SJCRH30 (cell line): Measurements from ENCODE around the gene HSP90AA1. TPM values are rescaled to one million over a fixed set of nuclear protein-coding genes. Genes with fewer than 3 reads are reported as not detected.
A peak's percentile ranks its signal among the peaks of the same experiment; 100 is the strongest.
"Not testable (repeated sequence)": the region's sequence is repeated elsewhere in the genome, so short reads cannot be mapped to it uniquely, and the experiment has no call there.

Experiments used
- DNase-seq, 2 experiments: peaks; one replicate each; pipeline ENCODE4 v3.0.0-alpha.2; 2015 to 2020
- H3K27ac ChIP-seq: fragments of 250-450 bp; sonication (Bioruptor Pico); 2 replicates; pipeline ENCODE4 v1.5.1; 2020; ENCODE audit warnings: mild to moderate bottlenecking, moderate library complexity
- H3K27me3 ChIP-seq: fragments of 250-450 bp; sonication (Bioruptor Pico); 2 replicates; pipeline ENCODE4 v1.5.1; 2020; ENCODE audit warnings: mild to moderate bottlenecking, moderate library complexity
- H3K36me3 ChIP-seq: fragments of 250-450 bp; sonication (Bioruptor Pico); 2 replicates; pipeline ENCODE4 v1.5.1; 2020; ENCODE audit warnings: mild to moderate bottlenecking, moderate library complexity
- H3K4me1 ChIP-seq: fragments of 250-450 bp; sonication (Bioruptor Pico); 2 replicates; pipeline ENCODE4 v1.5.1; 2020; ENCODE audit warnings: mild to moderate bottlenecking, moderate library complexity
- H3K4me3 ChIP-seq: fragments of 250-450 bp; sonication (Bioruptor Pico); 2 replicates; pipeline ENCODE4 v1.5.1; 2020; ENCODE audit warnings: mild to moderate bottlenecking, moderate library complexity
- H3K9me3 ChIP-seq: fragments of 250-450 bp; sonication (Bioruptor Pico); replicated peaks from 2 replicates; pipeline ENCODE4 v1.5.1; 2020; ENCODE audit warnings: mild to moderate bottlenecking, moderate library complexity
- total RNA-seq: library from RNA; depleted of rRNA; stranded (reverse); fragments of >200 nt; shearing (Covaris generic); gene quantifications from 2 replicates; pipeline ENCODE4 v1.2.3, GENCODE V29; 2014

Gene HSP90AA1
- total RNA-seq, 1 experiment from 2014 or later, result 697 TPM

- H3K27ac ChIP-seq, H3K36me3 ChIP-seq, H3K4me3 ChIP-seq, H3K27me3 ChIP-seq, DNase-seq, H3K9me3 ChIP-seq: not testable (repeated sequence)
- peaks cover 13% of the 10 kb centered on the region for H3K4me1 ChIP-seq
Measured at GRCh38 chr14:102064590-102064989, 22.3 kb downstream of the HSP90AA1 start.

- DNase-seq, result no peak
- peaks cover 15% of the 10 kb centered on the region for H3K4me1 ChIP-seq
- no peaks in the 10 kb centered on the region for H3K36me3 ChIP-seq
- H3K27me3 ChIP-seq, result no peaks in the 10 kb centered on the region
- no peak overlapping the region for H3K4me3 ChIP-seq
- no peaks in the 10 kb centered on the region for H3K9me3 ChIP-seq
- no peak overlapping the region for H3K27ac ChIP-seq
Measured at GRCh38 chr14:102063808-102064429, 22.9 kb downstream of the HSP90AA1 start.

GRCh38 chr14:102063109-102063807, 23.6 kb downstream of the HSP90AA1 start:
- H3K27ac ChIP-seq, result no peak overlapping the region
- no peaks in the 10 kb centered on the region for H3K9me3 ChIP-seq
- H3K4me3 ChIP-seq, result no peak overlapping the region

GRCh38 chr14:102058961-102059360, 27.9 kb downstream of the HSP90AA1 start:
- Histone ChIP-seq H3K27me3 (no peaks in the 10 kb centered on the region), H3K9me3 (no peaks in the 10 kb centered on the region), H3K4me1 (peaks cover 15% of the 10 kb centered on the region), H3K27ac (no peak overlapping the region), H3K4me3 (no peak overlapping the region), H3K36me3 (peaks cover 3% of the 10 kb centered on the region)
- DNase-seq, result no peak

More at GRCh38 chr14:102063109-102063807, 23.6 kb downstream of the HSP90AA1 start:
- Histone ChIP-seq H3K36me3 (no peaks in the 10 kb centered on the region), H3K4me1 (peaks cover 15% of the 10 kb centered on the region), H3K27me3 (no peaks in the 10 kb centered on the region)
- DNase-seq, result peak; percentile 86 to 88

- H3K4me1 ChIP-seq, result peaks cover 9% of the 10 kb centered on the region
- no peak overlapping the region for H3K4me3 ChIP-seq
- no peaks in the 10 kb centered on the region for H3K27me3 ChIP-seq
- H3K36me3 ChIP-seq, result peaks cover 5% of the 10 kb centered on the region
- H3K9me3 ChIP-seq, result no peaks in the 10 kb centered on the region
- DNase-seq, result no peak
- no peak overlapping the region for H3K27ac ChIP-seq
Measured at GRCh38 chr14:102058146-102058545, 28.7 kb downstream of the HSP90AA1 start.

GRCh38 chr14:102057480-102058114, 29.2 kb downstream of the HSP90AA1 start:
- H3K36me3 ChIP-seq, result peaks cover 5% of the 10 kb centered on the region
- no peaks in the 10 kb centered on the region for H3K9me3 ChIP-seq
- peaks cover 9% of the 10 kb centered on the region; the same call in 1 of the 2 replicates for H3K4me1 ChIP-seq
- H3K27ac ChIP-seq, result no peak overlapping the region
- no peak overlapping the region for H3K4me3 ChIP-seq
- H3K27me3 ChIP-seq, result no peaks in the 10 kb centered on the region
- DNase-seq, result no peak

GRCh38 chr14:102056694-102057442, 30.0 kb downstream of the HSP90AA1 start:
- no peak for DNase-seq
- H3K27ac ChIP-seq, result no peak overlapping the region
- H3K36me3 ChIP-seq, result peaks cover 6% of the 10 kb centered on the region
- H3K4me1 ChIP-seq, result peaks cover 9% of the 10 kb centered on the region; the same call in 1 of the 2 replicates
- H3K4me3 ChIP-seq, result no peak overlapping the region
- no peaks in the 10 kb centered on the region for H3K9me3 ChIP-seq
- no peaks in the 10 kb centered on the region for H3K27me3 ChIP-seq

- no peak overlapping the region for H3K27ac ChIP-seq
- no peaks in the 10 kb centered on the region for H3K9me3 ChIP-seq
- no peak for DNase-seq
Measured at GRCh38 chr14:102055181-102055901, 31.5 kb downstream of the HSP90AA1 start.

GRCh38 chr14:102052522-102052921, 34.3 kb downstream of the HSP90AA1 start:
- Histone ChIP-seq H3K27ac (no peak overlapping the region), H3K9me3 (no peaks in the 10 kb centered on the region), H3K4me1 (peaks cover 32% of the 10 kb centered on the region), H3K36me3 (peaks cover 23% of the 10 kb centered on the region), H3K27me3 (no peaks in the 10 kb centered on the region), H3K4me3 (no peak overlapping the region)
- no peak for DNase-seq

More at GRCh38 chr14:102055181-102055901, 31.5 kb downstream of the HSP90AA1 start:
- no peak overlapping the region for H3K4me3 ChIP-seq
- peaks cover 16% of the 10 kb centered on the region for H3K4me1 ChIP-seq
- H3K36me3 ChIP-seq, result peaks cover 14% of the 10 kb centered on the region
- no peaks in the 10 kb centered on the region for H3K27me3 ChIP-seq

- H3K27me3 ChIP-seq, result no peaks in the 10 kb centered on the region
- peaks cover 29% of the 10 kb centered on the region for H3K36me3 ChIP-seq
- no peak overlapping the region for H3K4me3 ChIP-seq
Measured at GRCh38 chr14:102050625-102051024, 36.2 kb downstream of the HSP90AA1 start.

GRCh38 chr14:102050026-102050405, 36.8 kb downstream of the HSP90AA1 start:
- Histone ChIP-seq H3K9me3 (no peaks in the 10 kb centered on the region), H3K4me3 (no peak overlapping the region), H3K4me1 (peaks cover 32% of the 10 kb centered on the region), H3K27ac (peak overlapping the region; percentile 80), H3K36me3 (peaks cover 30% of the 10 kb centered on the region), H3K27me3 (no peaks in the 10 kb centered on the region)
- DNase-seq, result peak; percentile 67 to 73

More at GRCh38 chr14:102050625-102051024, 36.2 kb downstream of the HSP90AA1 start:
- Histone ChIP-seq H3K4me1 (peaks cover 32% of the 10 kb centered on the region), H3K27ac (peak overlapping the region; percentile 80), H3K9me3 (no peaks in the 10 kb centered on the region)
- peak; percentile 77 to 90 for DNase-seq

- Histone ChIP-seq H3K27ac (peak overlapping the region; percentile 80), H3K9me3 (no peaks in the 10 kb centered on the region), H3K4me1 (peaks cover 32% of the 10 kb centered on the region), H3K36me3 (peaks cover 33% of the 10 kb centered on the region), H3K4me3 (no peak overlapping the region), H3K27me3 (no peaks in the 10 kb centered on the region)
- peak; percentile 94 to 95 for DNase-seq
Measured at GRCh38 chr14:102049258-102050025, 37.4 kb downstream of the HSP90AA1 start.

- Histone ChIP-seq H3K36me3 (peaks cover 43% of the 10 kb centered on the region), H3K4me3 (no peak overlapping the region), H3K4me1 (peaks cover 32% of the 10 kb centered on the region), H3K27ac (no peak overlapping the region; the same call in 1 of the 2 replicates), H3K27me3 (no peaks in the 10 kb centered on the region), H3K9me3 (no peaks in the 10 kb centered on the region)
- no peak for DNase-seq
Measured at GRCh38 chr14:102047808-102048540, 38.9 kb downstream of the HSP90AA1 start.
